Skeletal muscle satellite cell (primary cell): ENCODE data around the gene CD9.

Source experiments
- H3K27me3 ChIP-seq: 2 replicates; pipeline ENCODE4 v1.7.0; 2013; ENCODE audit warnings: low read length; ENCODE audit not compliant: control insufficient read depth, insufficient read depth
- H3K36me3 ChIP-seq: 2 replicates; pipeline ENCODE4 v1.7.0; 2013; ENCODE audit warnings: mild to moderate bottlenecking, control low read depth, low read length; ENCODE audit not compliant: insufficient read depth
- H3K4me1 ChIP-seq: 2 replicates; pipeline ENCODE4 v1.7.0; 2013; ENCODE audit warnings: low read length; ENCODE audit not compliant: control insufficient read depth, insufficient read depth
- H3K4me2 ChIP-seq: 2 replicates; pipeline ENCODE4 v1.7.0; 2013; ENCODE audit warnings: mild to moderate bottlenecking, low read length
- H3K4me3 ChIP-seq: 2 replicates; pipeline ENCODE4 v1.7.0; 2013; ENCODE audit warnings: low read length
- H3K9ac ChIP-seq: 2 replicates; pipeline ENCODE4 v1.7.0; 2013; ENCODE audit warnings: mild to moderate bottlenecking, low read depth, low read length, moderate library complexity
- H3K9me3 ChIP-seq: replicated peaks from 2 replicates; pipeline ENCODE4 v1.7.0; 2013; ENCODE audit warnings: mild to moderate bottlenecking, control low read depth, low read length

Gene CD9

DNA sequence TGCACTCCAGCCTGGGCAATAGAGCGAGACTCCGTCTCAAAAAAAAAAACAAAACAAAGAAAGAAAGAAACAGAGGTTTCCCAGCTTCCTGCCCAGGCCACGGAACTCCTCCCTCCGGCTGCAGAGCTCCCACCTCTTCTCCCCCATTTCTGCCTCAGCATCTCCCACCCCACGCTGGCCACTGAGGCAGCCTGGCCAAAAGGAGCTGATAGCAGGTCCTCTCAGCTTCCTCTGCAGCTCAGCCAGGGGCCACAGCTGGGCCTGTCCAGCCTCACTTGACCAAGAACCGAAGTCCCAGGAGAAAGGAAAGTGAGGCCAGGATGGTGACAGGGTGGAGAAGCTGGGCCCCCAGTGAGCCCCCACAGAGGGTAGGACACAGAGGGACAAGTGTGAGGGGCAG lies 33.4 kb upstream of the CD9 start:
- Histone ChIP-seq H3K9ac (peak overlapping the region; percentile 72), H3K4me1 (peaks cover 26% of the 10 kb centered on the region), H3K36me3 (no peaks in the 10 kb centered on the region), H3K9me3 (no peaks in the 10 kb centered on the region), H3K4me3 (peak overlapping the region; percentile 25), H3K4me2 (peak overlapping the region; percentile 60), H3K27me3 (no peaks in the 10 kb centered on the region)

- Histone ChIP-seq H3K36me3 (no peaks in the 10 kb centered on the region), H3K4me1 (peaks cover 26% of the 10 kb centered on the region), H3K9ac (peak overlapping the region; percentile 72), H3K4me2 (peak overlapping the region; percentile 60), H3K4me3 (peak overlapping the region; percentile 25), H3K9me3 (no peaks in the 10 kb centered on the region), H3K27me3 (no peaks in the 10 kb centered on the region)
Observed at GRCh38 chr12:6167327-6168280, 32.6 kb upstream of the CD9 start.

- Histone ChIP-seq H3K9ac (peak overlapping the region; percentile 32), H3K4me2 (no peak overlapping the region), H3K4me1 (peaks cover 26% of the 10 kb centered on the region), H3K36me3 (no peaks in the 10 kb centered on the region), H3K9me3 (no peaks in the 10 kb centered on the region), H3K27me3 (no peaks in the 10 kb centered on the region), H3K4me3 (no peak overlapping the region)
Observed at GRCh38 chr12:6171409-6172015, 28.7 kb upstream of the CD9 start.

GRCh38 chr12:6172086-6172485 lies 28.1 kb upstream of the CD9 start:
- no peaks in the 10 kb centered on the region for H3K27me3 ChIP-seq
- H3K4me1 ChIP-seq, result peaks cover 21% of the 10 kb centered on the region
- H3K36me3 ChIP-seq, result no peaks in the 10 kb centered on the region
- no peak overlapping the region for H3K4me2 ChIP-seq
- H3K4me3 ChIP-seq, result no peak overlapping the region
- no peak overlapping the region for H3K9ac ChIP-seq
- H3K9me3 ChIP-seq, result no peaks in the 10 kb centered on the region

GRCh38 chr12:6172862-6173261 lies 27.3 kb upstream of the CD9 start:
- H3K4me3 ChIP-seq, result no peak overlapping the region
- H3K9me3 ChIP-seq, result no peaks in the 10 kb centered on the region
- H3K9ac ChIP-seq, result no peak overlapping the region
- no peaks in the 10 kb centered on the region for H3K36me3 ChIP-seq
- H3K4me1 ChIP-seq, result peaks cover 14% of the 10 kb centered on the region
- no peaks in the 10 kb centered on the region for H3K27me3 ChIP-seq
- H3K4me2 ChIP-seq, result no peak overlapping the region

- H3K36me3 ChIP-seq, result no peaks in the 10 kb centered on the region
- H3K4me2 ChIP-seq, result no peak overlapping the region
- no peak overlapping the region for H3K4me3 ChIP-seq
- no peak overlapping the region for H3K9ac ChIP-seq
- peaks cover 34% of the 10 kb centered on the region for H3K4me1 ChIP-seq
- no peaks in the 10 kb centered on the region for H3K27me3 ChIP-seq
- H3K9me3 ChIP-seq, result no peaks in the 10 kb centered on the region
Observed at GRCh38 chr12:6177642-6178358, 22.4 kb upstream of the CD9 start.

DNA sequence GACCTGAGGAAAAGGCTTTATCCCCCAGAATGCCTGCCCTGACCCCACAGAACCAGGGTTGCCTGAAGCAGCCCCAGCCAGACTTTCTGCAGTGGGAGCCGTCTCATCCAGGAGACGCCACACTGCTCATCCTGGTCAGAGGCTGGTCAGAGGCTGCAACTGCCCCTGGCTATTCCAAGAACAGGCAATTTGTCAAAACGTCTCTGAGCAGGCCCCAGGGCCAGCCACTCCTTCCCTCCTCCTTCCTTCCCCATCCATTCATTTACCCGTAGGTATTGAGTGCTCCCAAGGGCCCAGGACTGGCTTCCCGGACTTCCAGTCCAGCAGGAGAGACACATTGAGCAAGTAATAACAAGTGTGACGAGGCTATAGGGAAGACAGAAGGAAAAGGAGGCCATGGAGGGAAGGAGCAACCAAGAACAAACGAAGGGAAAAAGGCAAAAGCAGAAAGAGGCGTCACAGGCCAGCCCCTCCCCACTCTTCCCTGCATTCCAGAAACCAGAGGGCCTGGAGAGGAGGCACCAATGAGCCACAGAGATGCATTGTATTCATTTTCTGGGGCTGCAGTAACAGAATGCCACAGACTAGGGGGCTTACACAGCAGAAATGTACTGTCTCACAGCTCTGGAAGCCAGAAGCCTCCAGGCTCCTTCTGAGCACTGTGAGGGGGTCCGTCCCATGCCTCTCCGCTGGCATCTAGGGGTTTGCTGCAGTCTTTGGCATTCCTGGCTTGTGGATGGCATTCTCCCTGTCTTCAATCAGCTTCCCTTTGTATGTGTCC lies 21.0 kb upstream of the CD9 start:
- peaks cover 48% of the 10 kb centered on the region for H3K4me1 ChIP-seq

DNA sequence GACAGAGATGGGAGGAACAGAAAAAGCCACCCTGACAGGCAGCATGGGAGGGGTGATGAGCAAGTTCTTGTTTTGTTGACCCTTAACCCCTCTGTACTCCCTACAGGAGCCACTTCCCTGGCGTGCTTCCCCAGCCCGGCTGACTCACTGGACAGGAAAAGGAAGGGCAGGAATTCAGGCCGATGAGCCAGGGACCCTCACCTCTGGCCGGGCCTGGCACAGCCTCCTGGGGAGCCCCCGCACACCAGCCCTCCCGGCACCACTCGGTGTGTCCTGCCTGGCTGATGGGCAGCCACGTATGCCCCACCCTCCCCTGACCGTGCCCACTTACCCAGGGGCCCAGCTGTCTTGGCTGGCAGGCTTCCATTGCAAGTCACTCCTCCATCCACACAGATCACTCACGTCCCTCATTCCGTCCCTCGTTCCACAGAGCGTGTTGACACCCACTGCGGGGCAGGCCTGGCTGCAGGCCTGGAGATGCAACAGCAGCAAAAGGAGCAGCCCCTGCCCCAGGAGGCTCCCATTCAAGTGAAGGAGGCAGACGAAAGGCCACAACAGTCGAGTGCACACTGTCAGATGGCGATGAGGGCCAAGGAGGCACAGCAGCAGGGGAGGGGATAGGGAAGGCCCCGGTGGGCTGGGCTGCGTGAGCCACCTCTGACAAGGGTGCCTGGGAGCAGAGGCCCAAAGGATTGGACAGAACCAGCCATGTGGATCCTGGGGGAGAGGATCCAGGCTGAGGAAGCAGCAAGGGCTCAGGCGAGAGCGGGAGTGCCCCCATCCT lies 19.7 kb upstream of the CD9 start:
- Histone ChIP-seq H3K9ac (peak overlapping the region; percentile 56), H3K27me3 (no peaks in the 10 kb centered on the region), H3K4me2 (peak overlapping the region; percentile 51), H3K4me1 (peaks cover 49% of the 10 kb centered on the region), H3K4me3 (no peak overlapping the region), H3K9me3 (no peaks in the 10 kb centered on the region), H3K36me3 (no peaks in the 10 kb centered on the region)

More for the DNA sequence above, 21.0 kb upstream of the CD9 start:
- peak overlapping the region; percentile 17 for H3K9ac ChIP-seq
- no peak overlapping the region for H3K4me3 ChIP-seq
- H3K4me2 ChIP-seq, result no peak overlapping the region
- no peaks in the 10 kb centered on the region for H3K27me3 ChIP-seq
- H3K9me3 ChIP-seq, result no peaks in the 10 kb centered on the region
- H3K36me3 ChIP-seq, result no peaks in the 10 kb centered on the region

- H3K4me2 ChIP-seq, result no peak overlapping the region
- H3K27me3 ChIP-seq, result no peaks in the 10 kb centered on the region
- H3K4me1 ChIP-seq, result peaks cover 49% of the 10 kb centered on the region
- H3K9ac ChIP-seq, result peak overlapping the region; percentile 56
- no peak overlapping the region for H3K4me3 ChIP-seq
- H3K36me3 ChIP-seq, result no peaks in the 10 kb centered on the region
- H3K9me3 ChIP-seq, result no peaks in the 10 kb centered on the region
Observed at GRCh38 chr12:6181166-6181565, 19.0 kb upstream of the CD9 start.

DNA sequence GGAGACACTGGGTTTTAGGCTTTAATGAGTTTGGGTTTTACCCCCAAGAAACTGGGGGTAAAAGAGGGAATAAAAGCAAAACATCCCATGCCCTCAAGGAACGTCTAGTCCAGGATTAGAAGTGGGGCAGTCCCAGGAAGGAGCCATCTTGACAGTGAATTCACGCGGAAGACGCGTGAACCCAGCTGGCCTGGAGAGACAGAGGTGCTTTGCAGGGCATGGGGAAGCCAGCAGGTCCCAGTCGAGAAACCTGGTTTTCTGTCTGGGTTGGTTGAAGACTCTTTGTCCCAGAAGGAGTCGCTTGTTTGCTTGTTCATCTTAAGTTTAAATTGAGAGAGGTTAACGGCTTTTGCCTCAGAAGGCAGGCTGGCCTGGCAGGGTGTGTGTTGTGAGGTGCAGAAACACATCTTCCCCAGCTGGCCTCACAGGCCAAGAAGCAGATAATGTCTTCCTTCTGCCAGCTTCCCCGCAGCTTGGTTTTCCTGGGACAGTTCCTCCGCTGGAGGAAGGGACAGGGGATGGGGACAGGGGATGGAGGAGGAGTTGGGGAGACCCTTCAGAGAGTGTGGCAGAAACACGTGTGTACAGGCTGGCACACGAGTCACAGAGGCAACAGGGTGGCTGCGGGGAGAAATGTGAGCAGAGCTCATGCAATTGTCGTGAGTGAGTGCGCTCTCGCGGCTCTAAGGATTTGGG lies 18.5 kb upstream of the CD9 start:
- Histone ChIP-seq H3K27me3 (no peaks in the 10 kb centered on the region), H3K36me3 (no peaks in the 10 kb centered on the region), H3K9me3 (no peaks in the 10 kb centered on the region), H3K4me3 (peak overlapping the region; percentile 36), H3K4me1 (peaks cover 49% of the 10 kb centered on the region), H3K4me2 (peak overlapping the region; percentile 60), H3K9ac (peak overlapping the region; percentile 77)
